A549 (cell line): Measurements from ENCODE around the gene KIFAP3. TPM values are rescaled to one million over a fixed set of nuclear protein-coding genes. Genes with fewer than 3 reads are reported as not detected.
A peak's percentile ranks its signal among the peaks of the same experiment; 100 is the strongest.

Source experiments
- ATAC-seq, 2 experiments: fragments of 200-7000 bp in 1 of 2; fragments of >200 bp in 1 of 2; cut with Nextera tagmentation in 1 of 2; cut with Tn5 transposase in 1 of 2; 3 replicates each; pipeline versions ENCODE4 v1.8.0 to v1.9.1; 2018 to 2020; ENCODE audit warnings: mild to moderate bottlenecking in 1 of 2, moderate library complexity in 1 of 2
- CTCF ChIA-PET: fragments of 300-600 bp; sonication (Branson Sonifier 250); formaldehyde crosslinking; extraction: SDS; loops from one replicate; lab custom pipeline; 2021; ENCODE audit warnings: antibody characterized with exemption, inconsistent platforms; lab: Yijun Ruan, JAX
- POLR2A ChIA-PET: fragments of 350-600 bp; formaldehyde crosslinking; extraction: SDS; loops from one replicate; lab custom pipeline; 2021; ENCODE audit warnings: antibody characterized with exemption, inconsistent platforms; lab: Yijun Ruan, JAX
- DNase-seq, 2 experiments: peaks; one replicate each; pipeline versions ENCODE4 v3.0.0 to v3.0.0-alpha.2; 2011 to 2016; ENCODE audit warnings: low read depth in 1 of 2, low spot score in 1 of 2
- FAIRE-seq: peaks from 2 replicates; lab custom pipeline; 2011; peaks lifted over from hg19 to GRCh38; lab: Jason Lieb, UNC
- H3K27ac ChIP-seq, 2 experiments: fragments of >200 bp; sonication (Bioruptor Twin); formaldehyde crosslinking; 3 replicates each; pipeline ENCODE4 v1.5.1; 2016 to 2017
- H3K4me1 ChIP-seq: fragments of >200 bp; sonication (Bioruptor Twin); formaldehyde crosslinking; 3 replicates; pipeline ENCODE4 v1.6.1; 2016
- H3K4me2 ChIP-seq: fragments of >200 bp; sonication (Bioruptor Twin); formaldehyde crosslinking; 3 replicates; pipeline ENCODE4 v1.6.1; 2016
- H3K4me3 ChIP-seq: fragments of >200 bp; sonication (Bioruptor Twin); formaldehyde crosslinking; 3 replicates; pipeline ENCODE4 v1.5.1; 2016
- H3K9me3 ChIP-seq: fragments of >200 bp; sonication (Bioruptor Twin); formaldehyde crosslinking; 3 replicates; pipeline ENCODE4 v1.6.1; 2016
- BCL3 ChIP-seq: fragments of >200 bp; sonication (Bioruptor Twin); formaldehyde crosslinking; IDR thresholded peaks from 3 replicates; pipeline ENCODE4 v1.6.1; 2016
- CHD2 ChIP-seq: fragments of 150-350 bp; IDR thresholded peaks from 2 replicates; pipeline ENCODE4 v1.6.1; 2014; ENCODE audit warnings: low read length; ENCODE audit not compliant: partially characterized antibody
- GATA3 ChIP-seq: IDR thresholded peaks from 2 replicates; pipeline ENCODE4 v1.6.1; 2012; ENCODE audit warnings: borderline replicate concordance
- JUN ChIP-seq, 2 experiments: fragments of >200 bp; sonication (Bioruptor Twin); formaldehyde crosslinking; IDR thresholded peaks; 2 replicates in 1 of 2; 3 replicates in 1 of 2; pipeline ENCODE4 v1.6.1; 2016 to 2017
- KDM5A ChIP-seq: fragments of 200-600 bp; sonication (generic); IDR thresholded peaks from 2 replicates; pipeline ENCODE4 v1.6.1; 2016; ENCODE audit warnings: antibody characterized with exemption, mild to moderate bottlenecking
- MAFK ChIP-seq: fragments of 450-650 bp; IDR thresholded peaks from 2 replicates; pipeline ENCODE4 v1.6.1; 2014; ENCODE audit not compliant: partially characterized antibody
- MAZ ChIP-seq: fragments of 150-350 bp; IDR thresholded peaks from 2 replicates; pipeline ENCODE4 v1.6.1; 2014; ENCODE audit warnings: antibody characterized with exemption, low read depth, low read length, borderline replicate concordance
- PHF8 ChIP-seq: fragments of 200-600 bp; sonication (generic); IDR thresholded peaks from 2 replicates; pipeline ENCODE4 v1.6.1; 2016; ENCODE audit warnings: low read depth, mild to moderate bottlenecking, antibody characterized with exemption, moderate library complexity, borderline replicate concordance
- POLR2AphosphoS2 ChIP-seq: conservative IDR thresholded peaks from 2 replicates; pipeline ENCODE4 v1.6.1; 2012; ENCODE audit warnings: low read length, improper control_type of control experiment, inconsistent platforms
- RCOR1 ChIP-seq: fragments of 150-350 bp; IDR thresholded peaks from 2 replicates; pipeline ENCODE4 v1.6.1; 2014; ENCODE audit warnings: antibody characterized with exemption, low read length, low read depth
- SMC3 ChIP-seq: fragments of >200 bp; sonication (Bioruptor Twin); formaldehyde crosslinking; IDR thresholded peaks from 3 replicates; pipeline ENCODE4 v1.6.1; 2018; ENCODE audit warnings: inconsistent platforms
- WGBS: methylation state at CpG from one replicate; pipeline ENCODE4 v1.1.6; 2017; ENCODE audit errors: missing lambda C conversion rate; 5-methylcytosine and 5-hydroxymethylcytosine counted together
- polyA plus RNA-seq, 4 experiments: library from polyadenylated mRNA; depleted of rRNA in 3 of 4; stranded (reverse); fragments of >200 nt; fragmentation: RNase III in 1 of 4; extraction: RNeasy Plus Mini Kit Qiagen cat#74134 plus additional on column Dnase treatment in 1 of 4; gene quantifications; 2 replicates in 3 of 4; 3 replicates in 1 of 4; pipeline ENCODE4 v1.2.3, GENCODE V29; 2011 to 2017
- TF ChIP-seq, protein P1 (sequence below): fragments of 150-350 bp; IDR thresholded peaks from 2 replicates; pipeline ENCODE4 v1.6.1; 2014; ENCODE audit warnings: low read depth, mild to moderate bottlenecking, low read length

The KIFAP3 gene
- polyA plus RNA-seq, 2 of the 4 experiments (the other 2 are of a cell fraction) = 11.7 to 19.0 TPM

DNA sequence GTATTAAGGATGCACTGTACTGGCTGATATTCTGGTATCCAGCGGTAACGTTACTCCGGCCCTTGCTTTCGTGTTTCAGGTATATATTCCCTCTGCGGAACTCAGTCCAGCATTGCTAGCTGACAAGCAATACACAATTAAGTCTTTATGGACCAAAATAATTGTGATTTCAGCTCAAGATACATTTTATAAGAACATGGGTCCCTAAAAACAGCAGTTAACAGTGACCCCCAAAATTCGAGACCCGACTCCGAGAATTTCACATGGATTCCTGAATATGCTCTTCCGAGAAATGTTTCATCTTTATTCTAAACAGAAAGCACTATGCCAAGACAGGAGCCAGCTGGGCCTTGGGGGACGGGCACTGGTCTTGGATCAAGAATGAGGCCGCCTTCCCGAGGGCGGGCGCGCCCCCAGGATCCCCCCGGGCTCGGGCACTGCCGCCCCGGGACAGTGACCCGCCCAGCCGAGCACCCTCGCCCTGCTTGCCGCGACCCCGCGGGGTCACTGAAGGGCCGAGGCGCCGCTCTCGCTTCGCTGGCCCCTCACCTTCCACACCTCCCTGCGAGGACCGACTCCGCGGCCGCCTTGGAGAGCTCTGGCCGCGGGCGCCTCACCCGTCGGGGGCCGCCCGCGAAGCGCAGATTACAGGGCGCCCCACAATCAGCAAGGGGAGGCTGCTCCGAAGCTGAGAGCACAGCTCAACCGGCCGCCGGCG lies 181.4 kb downstream of the KIFAP3 start:
- peak in 1 of 2 experiments; percentile 15; a peak in 4 of 6 replicates for ATAC-seq
- TF ChIP-seq BCL3 (0 out of 3 replicates have a peak, but pooled peaks have one; percentile 51), PHF8 (peak; percentile 35), JUN (IDR thresholded peaks at IDR 0.05) (no peak)
- TF ChIP-seq, all 56 proteins: peak for 2
- ChIA-PET CTCF (interaction anchor here (1.2 kb wide), 2 partner anchors 15 to 181 kb away, joined by 3 to 4 read pairs; partner anchors contain the start of gene KIFAP3), POLR2A (interaction anchor here (0.6 to 2.1 kb wide), 11 partner anchors 9 to 1037 kb away, joined by 3 to 8 read pairs (median 6); partner anchors contain the start of genes KIFAP3, METTL18 and SLC19A2)
- FAIRE-seq (no peak), DNase-seq (peak; percentile 14 to 21)
- WGBS = 7% methylated on average over 15 of the region's 51 CpGs
- H3K4me2 ChIP-seq = peak overlapping the region; percentile 76
- H3K4me3 ChIP-seq = peak overlapping the region; percentile 99
- no peaks in the 10 kb centered on the region for H3K9me3 ChIP-seq
- peak overlapping the region; percentile 94 to 96 for H3K27ac ChIP-seq
- H3K4me1 ChIP-seq = peaks cover 22% of the 10 kb centered on the region

DNA sequence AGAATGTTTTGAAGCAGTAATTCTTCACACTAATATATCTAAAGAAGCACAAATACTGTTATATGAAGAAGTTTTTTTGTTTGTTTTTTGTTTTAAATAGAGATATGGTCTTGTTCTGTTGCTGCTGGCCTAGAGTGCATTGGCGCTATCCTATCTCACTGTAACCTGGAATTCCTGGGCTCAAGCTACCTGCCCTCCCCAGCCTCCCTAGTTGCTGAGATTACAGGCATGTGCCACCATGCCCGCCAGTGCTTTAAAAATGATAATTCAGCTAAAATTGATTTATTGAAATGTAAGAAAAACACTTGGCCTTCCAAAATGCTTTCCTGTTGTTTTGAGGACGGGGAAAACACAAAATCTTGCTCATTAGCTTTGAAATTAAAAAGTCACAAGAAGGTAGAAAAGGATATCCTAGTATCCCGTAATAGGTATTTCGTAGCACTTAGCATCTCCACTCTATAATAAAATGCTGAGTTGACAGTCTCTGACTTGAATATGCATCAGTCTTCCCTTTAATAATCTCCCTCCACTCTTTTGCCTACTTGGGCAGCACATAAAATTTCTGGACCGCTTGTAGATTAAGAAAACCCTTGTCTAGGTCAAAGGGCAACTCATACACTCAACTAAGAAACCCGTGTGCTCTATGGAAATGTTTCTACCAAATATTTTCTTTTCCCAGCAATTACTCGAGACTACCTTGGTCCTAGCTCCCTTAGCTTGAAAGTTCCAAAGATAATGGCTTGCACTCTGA lies 182.1 kb downstream of the KIFAP3 start:
- CTCF ChIA-PET = interaction anchor here (1.2 kb wide), 1 partner anchor 16 kb away, joined by 3 read pairs; no protein-coding TSS in a partner anchor
- POLR2A ChIA-PET = interaction anchor here (1.0 to 2.1 kb wide), 4 partner anchors 10 to 182 kb away, joined by 3 to 8 read pairs (median 8); partner anchors contain the start of genes KIFAP3 and METTL18

DNA sequence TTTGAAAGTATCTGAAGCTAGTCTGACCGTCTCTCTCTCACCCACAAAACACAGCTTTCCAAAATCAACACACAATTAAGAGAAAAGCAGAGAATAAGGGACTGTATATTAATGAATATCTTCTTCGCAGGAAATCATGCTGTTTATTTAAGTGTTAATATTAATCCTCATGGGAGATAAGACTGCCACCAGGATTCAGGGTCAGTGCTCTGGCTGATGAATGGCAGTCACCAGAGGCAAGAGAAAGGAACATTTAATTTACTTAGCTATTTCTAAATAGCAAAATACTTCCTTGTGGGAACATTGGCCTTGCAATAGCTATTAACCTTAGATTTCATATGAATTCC lies 183.0 kb downstream of the KIFAP3 start:
- FAIRE-seq (no peak), ATAC-seq (no peak), DNase-seq (no peak)
- TF ChIP-seq SMC3 = no peak
- TF ChIP-seq POLR2AphosphoS2 = no peak
- TF ChIP-seq, protein P1, sequence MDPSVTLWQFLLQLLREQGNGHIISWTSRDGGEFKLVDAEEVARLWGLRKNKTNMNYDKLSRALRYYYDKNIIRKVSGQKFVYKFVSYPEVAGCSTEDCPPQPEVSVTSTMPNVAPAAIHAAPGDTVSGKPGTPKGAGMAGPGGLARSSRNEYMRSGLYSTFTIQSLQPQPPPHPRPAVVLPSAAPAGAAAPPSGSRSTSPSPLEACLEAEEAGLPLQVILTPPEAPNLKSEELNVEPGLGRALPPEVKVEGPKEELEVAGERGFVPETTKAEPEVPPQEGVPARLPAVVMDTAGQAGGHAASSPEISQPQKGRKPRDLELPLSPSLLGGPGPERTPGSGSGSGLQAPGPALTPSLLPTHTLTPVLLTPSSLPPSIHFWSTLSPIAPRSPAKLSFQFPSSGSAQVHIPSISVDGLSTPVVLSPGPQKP = no peak
- TF ChIP-seq GATA3 = no peak
- TF ChIP-seq CHD2 = no peak
- TF ChIP-seq PHF8 = no peak
- TF ChIP-seq RCOR1 = no peak
- CTCF ChIA-PET = no interaction called here
- POLR2A ChIA-PET = no interaction called here
- Histone ChIP-seq H3K4me1 (peaks cover 22% of the 10 kb centered on the region), H3K27ac (peak overlapping the region; percentile 13 to 64; a peak in 4 of 6 replicates), H3K4me2 (peak overlapping the region; percentile 76), H3K9me3 (no peaks in the 10 kb centered on the region), H3K4me3 (0 out of 3 replicates have a peak overlapping the region, but pooled peaks have one; percentile 0)
- WGBS = 21% methylated on average over 2 of the region's 2 CpGs

More for the DNA sequence above, 182.1 kb downstream of the KIFAP3 start:
- Histone ChIP-seq H3K4me2 (peak overlapping the region; percentile 76), H3K9me3 (no peaks in the 10 kb centered on the region), H3K27ac (peak overlapping the region; percentile 94 to 96)
- no peak for DNase-seq
- WGBS = 53% methylated on average over 8 of the region's 8 CpGs
- ATAC-seq = no peak
- FAIRE-seq = no peak
- TF ChIP-seq MAFK (peak; percentile 97), SMC3 (no peak), MAZ (no peak), KDM5A (no peak)
- TF ChIP-seq, all 56 proteins: peak for 1
- H3K4me3 ChIP-seq = peak overlapping the region; percentile 99
- peaks cover 22% of the 10 kb centered on the region for H3K4me1 ChIP-seq
